H1 (cell line): ENCODE results near the gene MAGI3. TPM values are rescaled to one million over a fixed set of nuclear protein-coding genes. Genes with fewer than 3 reads are reported as not detected.

Experiments used
- CHD7 ChIP-seq: fragments of 300-600 bp; sonication (generic); IDR thresholded peaks from 2 replicates; pipeline ENCODE4 v1.7.1; 2012; ENCODE audit warnings: low read length, moderate library complexity, mild to moderate bottlenecking, inconsistent platforms; ENCODE audit not compliant: insufficient replicate concordance
- PHF8 ChIP-seq: fragments of 200-600 bp; sonication (generic); conservative IDR thresholded peaks from 2 replicates; pipeline ENCODE4 v1.7.1; 2012; ENCODE audit warnings: low read depth, mild to moderate bottlenecking, inconsistent platforms, low read length, moderate library complexity
- SUZ12 ChIP-seq: fragments of 200-600 bp; sonication (generic); IDR thresholded peaks from 2 replicates; pipeline ENCODE4 v1.6.1; 2012; ENCODE audit warnings: mild to moderate bottlenecking, inconsistent platforms, low read length, moderate library complexity, mixed read lengths
- polyA plus RNA-seq, 7 experiments: library from polyadenylated mRNA; depleted of rRNA in 3 of 7; stranded (reverse) in 5 of 7; unstranded in 2 of 7; fragments of >200 nt in 5 of 7; fragments of 200-250 nt in 2 of 7; gene quantifications; 1 replicate in 5 of 7; 2 replicates in 1 of 7; 4 replicates in 1 of 7; pipeline versions ENCODE4 v1.2.1 to v1.2.3, GENCODE V29; 2011 to 2013; ENCODE audit warnings: missing spikeins in 2 of 7, mixed read lengths in 2 of 7
- total RNA-seq: library from RNA; stranded (reverse); fragmentation: NEBNext Ultra II Directional; extraction: Animal tissue kit (Norgen Biotek cat#: 25700); gene quantifications from 2 replicates; pipeline ENCODE4 v1.2.1, GENCODE V29; 2021

MAGI3 gene
- total and polyA plus RNA-seq, 2 of the 8 experiments (the other 6 are each of a cell fraction or from before 2014, with no cell fraction given): 2.3 to 7.8 TPM

GRCh38 chr1:113534130-113534817, 144.0 kb downstream of the MAGI3 start (continued):
- no peak for TF ChIP-seq PHF8
- TF ChIP-seq SUZ12: no peak
- TF ChIP-seq CHD7: no peak
